Prostate gland (tissue), 2 donors: ENCODE results near the gene CXCR5.

Experiments used
- CTCF ChIP-seq, 4 experiments: fragments of 200-600 bp in 2 of 4; fragments of 450-650 bp in 2 of 4; sonication (generic) in 2 of 4; IDR thresholded peaks; 1 replicate in 3 of 4; 2 replicates in 1 of 4; pipeline ENCODE4 v1.5.1; 2016 to 2019; ENCODE audit warnings: antibody characterized with exemption in 4 of 4, mild to moderate bottlenecking in 2 of 4, moderate library complexity in 2 of 4
- POLR2A ChIP-seq: fragments of 450-650 bp; IDR thresholded peaks from one replicate; pipeline ENCODE4 v1.6.1; 2016; ENCODE audit warnings: antibody characterized with exemption, mild to moderate bottlenecking

GRCh38 chr11:118918128-118918685 lies 34.5 kb downstream of the CXCR5 start:
- TF ChIP-seq CTCF (IDR thresholded peaks at IDR 0.05), result no peak
- TF ChIP-seq POLR2A, result no peak
